ENCODE measurements around the gene C1R.
"Not testable (repeated sequence)": the region's sequence is repeated elsewhere in the genome, so short reads cannot be mapped to it uniquely, and the experiment has no call there.

The C1R gene

DNA sequence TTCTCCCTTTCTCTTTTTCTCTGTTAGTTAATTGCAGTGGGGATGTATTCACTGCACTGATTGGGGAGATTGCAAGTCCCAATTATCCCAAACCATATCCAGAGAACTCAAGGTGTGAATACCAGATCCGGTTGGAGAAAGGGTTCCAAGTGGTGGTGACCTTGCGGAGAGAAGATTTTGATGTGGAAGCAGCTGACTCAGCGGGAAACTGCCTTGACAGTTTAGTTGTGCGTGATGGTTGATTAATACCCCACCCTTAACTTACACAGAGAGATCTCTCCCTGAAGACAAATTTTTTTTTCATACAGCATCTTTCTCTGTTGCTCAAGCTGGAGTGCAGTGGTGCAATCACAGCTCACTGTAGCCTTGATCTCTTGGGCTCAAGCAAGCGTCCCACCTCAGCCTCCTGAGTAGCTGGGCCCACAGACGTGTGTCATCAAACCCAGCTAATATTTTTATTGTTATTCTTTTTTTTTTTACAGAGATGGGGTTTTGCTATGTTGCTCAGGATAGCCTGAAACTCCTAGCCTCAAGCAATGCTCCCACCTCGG, 27.1 kb downstream of the C1R start:
- FAIRE-seq: no peak

GRCh38 chr12:7064516-7064915, 27.7 kb downstream of the C1R start:
- no peak for FAIRE-seq

GRCh38 chr12:7061596-7061995, 30.6 kb downstream of the C1R start:
- FAIRE-seq: no peak

- FAIRE-seq: no peak
These were observed 31.1 kb downstream of the C1R start for GRCh38 chr12:7061138-7061537.

- no peak for FAIRE-seq
These were observed 31.8 kb downstream of the C1R start, which contains the start of gene C1S for GRCh38 chr12:7060353-7060954. Gene C1S (plus strand): TSS chr12:7060718. CDS start chr12:7061913, 1,195 bp downstream.

DNA sequence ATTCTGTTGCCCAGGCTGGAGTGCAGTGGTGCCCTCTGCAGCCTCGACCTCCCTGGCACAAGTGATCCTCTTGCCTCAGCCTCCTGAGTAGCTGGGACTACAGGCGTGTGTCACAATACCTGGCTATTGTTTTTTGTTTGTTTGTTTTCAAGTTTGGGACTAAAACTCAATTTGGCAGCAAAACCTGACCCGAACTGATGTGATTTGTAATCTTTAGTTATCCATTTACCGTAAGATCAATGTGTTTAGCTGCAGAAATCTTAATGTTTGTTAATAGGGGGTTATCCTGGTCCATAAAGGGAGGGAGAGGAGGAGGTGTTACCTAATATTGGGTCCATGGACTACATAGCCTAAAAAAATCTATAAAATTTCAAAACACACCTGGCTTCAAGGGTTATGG, 32.5 kb downstream of the C1R start:
- FAIRE-seq: no peak

DNA sequence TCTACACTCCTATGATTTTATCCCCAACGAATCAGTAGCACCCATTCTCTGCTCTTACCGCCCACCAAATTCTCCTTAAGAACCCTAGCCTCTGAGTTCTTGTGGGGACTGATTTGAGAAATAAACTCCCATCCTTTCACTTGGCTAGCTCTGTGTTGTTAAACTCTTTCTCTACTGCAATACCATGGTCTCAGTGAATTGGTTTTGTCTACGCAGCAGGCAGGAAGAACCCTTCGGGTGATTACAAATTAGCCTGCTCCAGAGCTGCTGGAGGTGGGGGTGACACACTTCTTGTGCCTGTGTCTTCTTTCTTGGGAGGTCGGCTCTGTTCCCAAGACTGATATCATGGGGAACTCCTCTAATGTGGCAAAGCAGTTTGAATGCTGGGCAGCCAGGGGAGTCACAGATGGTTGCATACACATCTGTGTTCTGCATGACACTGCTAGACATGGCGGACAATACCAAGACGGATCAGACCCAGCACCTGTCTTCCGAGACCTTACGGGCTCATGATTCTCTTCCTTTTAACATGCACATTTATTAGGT, 33.3 kb downstream of the C1R start:
- FAIRE-seq: no peak

GRCh38 chr12:7058163-7058845, 33.9 kb downstream of the C1R start:
- FAIRE-seq: no peak

GRCh38 chr12:7055736-7056135, 36.5 kb downstream of the C1R start:
- not testable (repeated sequence) for FAIRE-seq

- FAIRE-seq: no peak
These were observed 37.3 kb downstream of the C1R start for GRCh38 chr12:7054925-7055324.

DNA sequence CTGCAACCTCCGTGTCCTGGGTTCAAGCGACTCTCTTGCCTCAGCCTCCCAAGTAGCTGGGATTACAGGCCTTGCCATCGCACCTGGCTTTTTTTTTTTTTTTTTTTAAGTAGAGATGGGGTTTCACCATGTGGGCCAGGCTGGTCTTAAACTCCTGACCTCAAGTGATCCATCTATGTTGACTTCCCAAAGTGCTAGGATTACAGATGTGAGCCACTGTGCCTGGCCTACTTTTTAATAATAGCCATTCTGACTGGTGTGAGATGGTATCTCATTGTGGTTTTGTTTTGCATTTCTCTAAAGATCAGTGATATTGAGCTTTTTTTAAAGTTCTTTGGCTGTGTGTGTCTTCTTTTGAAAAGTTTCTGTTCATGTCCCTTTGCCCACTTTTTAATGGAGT, 42.3 kb downstream of the C1R start:
- not testable (repeated sequence) for FAIRE-seq

DNA sequence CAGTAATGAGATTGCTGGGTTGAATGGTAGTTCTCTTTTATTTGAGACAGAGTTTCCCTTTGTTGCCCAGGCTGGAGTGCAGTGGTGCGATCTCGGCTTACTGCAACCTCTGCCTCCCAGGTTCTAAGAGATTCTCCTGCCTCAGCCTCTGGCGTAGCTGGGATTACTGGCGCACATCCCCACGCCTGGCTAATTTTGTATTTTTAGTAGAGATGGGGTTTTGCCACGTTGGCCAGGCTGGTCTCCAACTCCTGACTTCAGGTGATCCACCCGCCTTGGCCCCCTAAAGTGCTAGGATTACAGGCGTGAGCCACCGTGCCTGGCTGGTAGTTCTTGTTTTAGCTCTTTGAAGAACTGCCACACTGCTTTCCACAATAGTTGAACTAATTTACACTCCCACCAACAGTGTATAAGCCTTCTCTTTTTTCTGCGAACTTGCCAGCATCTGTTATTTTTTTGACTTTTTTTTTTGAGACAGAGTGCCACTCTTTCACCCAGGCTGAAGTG, 42.7 kb downstream of the C1R start:
- not testable (repeated sequence) for FAIRE-seq

DNA sequence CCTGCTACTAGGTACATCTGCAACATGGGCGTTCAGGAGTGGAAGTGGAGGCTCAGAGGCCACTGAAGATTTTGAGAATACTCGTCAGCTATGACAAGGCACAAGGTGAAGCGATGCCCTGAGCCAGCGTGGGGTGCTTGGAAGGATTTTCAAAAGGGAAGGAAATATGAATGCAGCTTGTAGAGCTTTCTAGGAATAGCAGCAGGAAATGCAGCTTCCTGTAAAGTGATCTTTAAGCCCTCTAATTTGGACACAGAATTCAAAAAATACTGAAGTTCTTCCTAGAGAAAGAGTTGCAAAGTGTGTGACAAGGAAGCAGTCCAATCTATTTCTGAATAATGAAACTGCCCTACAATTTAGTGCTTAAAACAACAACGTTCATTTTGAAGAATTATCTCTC, 44.9 kb downstream of the C1R start:
- no peak for FAIRE-seq

GRCh38 chr12:7046383-7047105, 45.7 kb downstream of the C1R start:
- no peak for FAIRE-seq

GRCh38 chr12:7045913-7046312, 46.3 kb downstream of the C1R start:
- no peak for FAIRE-seq

- peak; percentile 53 for FAIRE-seq
These were observed 49.4 kb downstream of the C1R start for GRCh38 chr12:7042842-7043241.

DNA sequence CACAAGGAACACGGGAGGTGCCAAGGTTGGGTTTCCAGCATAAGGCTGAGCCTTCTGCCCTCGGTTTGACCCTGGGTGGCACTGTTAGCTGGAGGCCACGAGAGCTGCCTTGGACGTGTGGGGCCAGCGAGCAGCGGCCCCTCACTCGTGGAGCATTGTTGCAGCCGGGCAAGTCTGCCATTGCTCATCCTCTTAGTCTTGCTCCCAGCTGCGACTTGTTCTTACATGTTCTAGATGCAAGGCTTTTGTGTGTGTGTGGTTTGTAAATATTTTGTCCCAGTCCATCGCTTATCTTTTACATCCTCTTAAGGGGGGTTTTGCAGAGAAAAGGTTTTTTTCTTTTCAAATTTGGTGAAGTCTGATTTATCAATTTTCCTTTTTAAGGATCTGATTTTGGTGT, 52.8 kb downstream of the C1R start:
- no peak for FAIRE-seq

DNA sequence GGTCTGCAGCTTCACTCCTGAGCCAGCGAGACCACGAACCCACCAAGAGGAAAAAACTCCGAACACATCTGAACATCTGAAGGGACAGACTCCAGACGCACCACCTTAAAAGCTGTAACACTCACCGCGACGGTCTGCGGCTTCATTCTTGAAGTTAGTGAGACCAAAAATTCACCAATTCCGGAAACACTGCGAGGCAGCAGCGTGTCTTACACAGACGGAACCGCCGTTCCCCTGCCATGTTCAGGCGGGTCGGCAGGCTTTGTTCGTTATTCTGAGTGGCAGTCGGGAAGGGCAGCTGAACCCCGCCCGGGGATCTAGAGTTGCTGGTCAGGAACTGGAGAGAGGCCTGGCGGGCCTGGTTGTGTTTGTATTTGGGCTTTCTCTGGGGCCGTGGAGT, 53.7 kb downstream of the C1R start:
- FAIRE-seq: no peak

DNA sequence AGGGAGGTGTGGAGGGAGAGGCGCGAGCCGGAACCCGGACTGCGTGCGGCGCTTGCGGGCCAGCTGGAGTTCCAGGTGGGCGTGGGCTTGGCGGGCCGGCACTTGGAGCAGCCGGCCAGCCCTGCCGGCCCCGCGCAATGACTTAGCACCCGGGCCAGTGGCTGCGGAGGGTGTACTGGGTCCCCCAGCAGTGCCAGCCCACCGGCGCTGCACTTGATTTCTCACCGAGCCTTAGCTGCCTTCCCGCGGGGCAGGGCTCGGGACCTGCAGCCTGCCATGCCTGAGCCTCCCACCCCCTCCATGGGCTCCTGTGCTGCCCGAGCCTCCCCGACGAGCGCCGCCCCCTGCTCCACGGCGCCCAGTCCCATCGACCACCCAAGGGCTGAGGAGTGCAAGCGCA, 54.8 kb downstream of the C1R start:
- not testable (repeated sequence) for FAIRE-seq

DNA sequence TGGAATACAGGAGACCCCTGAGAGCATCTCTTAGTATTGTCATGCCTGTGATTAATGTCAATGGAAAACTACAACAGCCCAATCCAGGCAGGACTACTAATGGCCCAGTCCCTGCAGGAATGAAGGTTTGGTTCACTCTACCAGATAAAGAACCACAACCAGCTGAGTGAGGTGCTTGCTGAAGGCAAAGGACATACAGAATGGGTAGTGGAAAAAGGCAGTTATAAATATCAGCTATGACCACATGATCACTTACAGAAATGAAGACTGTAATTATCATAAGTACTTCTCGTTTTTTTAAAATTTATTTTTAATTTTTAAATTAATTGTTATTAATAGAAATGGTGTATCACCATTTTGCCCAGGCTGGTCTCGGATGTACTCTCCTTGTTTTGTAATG, 56.8 kb downstream of the C1R start:
- FAIRE-seq: no peak

- no peak for FAIRE-seq
These were observed 57.8 kb downstream of the C1R start for GRCh38 chr12:7034464-7034863.

DNA sequence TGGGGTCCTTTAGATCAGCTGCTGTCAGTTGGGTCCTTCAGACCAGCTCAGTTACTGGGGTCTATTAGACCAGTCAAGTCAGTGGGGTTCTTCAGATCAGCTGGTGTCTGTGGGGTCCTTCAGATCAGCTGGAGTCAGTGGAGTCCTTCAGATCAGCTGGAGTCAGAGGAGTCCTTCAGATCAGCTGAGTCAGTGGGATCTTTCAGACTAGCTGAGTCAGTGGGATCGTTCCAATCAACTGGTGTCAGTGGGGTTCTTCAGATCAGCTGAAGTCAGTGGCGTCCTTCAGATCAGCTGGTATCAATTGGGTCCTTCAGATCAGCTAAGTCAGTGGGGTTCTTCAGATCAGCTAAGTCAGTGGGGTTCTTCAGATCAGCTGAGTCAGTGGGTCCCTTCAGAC, 59.3 kb downstream of the C1R start:
- no peak for FAIRE-seq

DNA sequence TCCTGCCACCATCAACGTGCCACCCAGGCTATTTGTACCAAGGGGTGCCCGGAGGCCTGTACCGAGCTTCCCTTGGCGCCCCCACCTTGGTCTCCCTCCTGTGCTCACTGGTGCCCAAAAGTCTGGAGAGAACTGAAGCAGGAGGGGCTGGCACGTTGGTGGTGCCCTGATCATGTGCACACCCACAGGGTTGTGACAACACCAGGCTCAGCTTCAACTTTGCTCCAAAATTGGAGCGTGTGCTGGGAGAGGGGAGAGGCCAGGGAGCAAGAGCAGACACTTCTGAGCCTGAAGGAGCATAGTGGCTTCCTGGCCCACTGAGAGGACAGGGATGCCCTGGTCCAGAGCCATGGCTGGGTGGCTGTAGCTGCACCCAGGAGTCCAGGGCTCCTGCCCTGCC, 60.9 kb downstream of the C1R start:
- no peak for FAIRE-seq

Data from TTC549 (cell line).